Pancreas (tissue), 10 donors: ENCODE measurements around the gene SLC16A10. TPM values are rescaled to one million over a fixed set of nuclear protein-coding genes. Genes with fewer than 3 reads are reported as not detected.
"Not testable (repeated sequence)": the region's sequence is repeated elsewhere in the genome, so short reads cannot be mapped to it uniquely, and the experiment has no call there.

ENCODE experiments used
- ATAC-seq, 4 donors: fragments of 200-7000 bp; cut with Tn5 transposase; one replicate each; pipeline versions ENCODE4 v1.8.0 to v1.9.1; 2020; ENCODE audit warnings: mild to moderate bottlenecking in 4 of 4, moderate library complexity in 4 of 4
- DNase-seq, 6 donors: peaks; one replicate each; pipeline ENCODE4 v3.0.0-alpha.2; 2020
- FAIRE-seq: peaks from 2 replicates; lab custom pipeline; 2012; peaks lifted over from hg19 to GRCh38; lab: Jason Lieb, UNC
- H3K27ac ChIP-seq, 4 donors: fragments of 200-600 bp; sonication (generic); 1 replicate in 3 of 4; 2 replicates in 1 of 4; pipeline versions ENCODE4 v1.5.0 to v1.8.0; 2020
- H3K27me3 ChIP-seq, 4 donors: fragments of 200-600 bp; one replicate each; pipeline ENCODE4 v1.8.0; 2021
- H3K36me3 ChIP-seq, 3 donors: fragments of 200-600 bp; sonication (generic) in 1 of 3; one replicate each; pipeline versions ENCODE4 v1.5.0 to v1.8.0; 2020 to 2021
- H3K4me1 ChIP-seq, 3 donors: fragments of 200-600 bp; one replicate each; pipeline ENCODE4 v1.8.0; 2021
- H3K4me3 ChIP-seq, 4 donors: fragments of 200-600 bp; sonication (generic) in 2 of 4; one replicate each; pipeline versions ENCODE4 v1.5.0 to v1.8.0; 2020 to 2021
- H3K9me3 ChIP-seq, 4 donors: fragments of 200-600 bp; one replicate each; pipeline ENCODE4 v1.8.0; 2021
- CTCF ChIP-seq, 4 donors: fragments of 200-600 bp; sonication (generic) in 3 of 4; IDR thresholded peaks; one replicate each; pipeline versions ENCODE4 v1.5.0 to v1.8.0; 2021; ENCODE audit warnings: antibody characterized with exemption in 4 of 4
- WGBS, 2 donors: extraction: QIAGEN DNeasy Blood & Tissue Kit; methylation state at CpG; one replicate each; pipeline ENCODE4 v1.1.7; 2013; 5-methylcytosine and 5-hydroxymethylcytosine counted together
- intact Hi-C, 3 donors: fragments of 100-400 bp; cut with DNase I; formaldehyde crosslinking; loops; one replicate each; pipeline versions ENCODE4 v1.11.1 to v1.14.2; 2022
- polyA plus RNA-seq, 2 donors: library from polyadenylated mRNA; stranded (reverse); fragments of 200-250 nt; gene quantifications; one replicate each; pipeline ENCODE4 v1.2.3, GENCODE V29; 2013
- total RNA-seq, 6 donors: library from RNA; stranded (reverse); fragmentation: NEBNext Ultra II Directional in 4 of 6; extraction: Animal tissue kit (Norgen Biotek cat#: 25700) in 4 of 6; gene quantifications; one replicate each; pipeline versions ENCODE4 v1.2.1 to v1.2.4, GENCODE V29; 2021 to 2023
- donor health status: healthy with polysubstance abuse.
- donor health status: DM: no; HTN: no; CAD: no; lungs with moderate emphysema.
- donor health status: DM: no; HTN: no; CAD: no.
- donor health status: control.
- donor health status: control.
- donor health status: Bipolar disorder and iron deficiency.
- donor health status: DM: yes; HTN: yes; CAD: no.
- donor health status: DM: no; HTN: no; CAD: no.
- donor health status: DM: no; HTN: no; CAD: no.
- donor health status: DM: yes; HTN: yes; CAD: no.

SLC16A10 gene
- total and polyA plus RNA-seq, 8 donors: 5.1 to 48.8 (median 30.0) TPM

GRCh38 chr6:111050261-111051023, 36.9 kb upstream of the SLC16A10 start:
- intact Hi-C loops: loop anchor here in 1 of 3 donors (10.0 kb wide), 1 partner anchor 154 kb away; no protein-coding TSS in a partner anchor
- WGBS, 2 donors: 73 to 74% methylated on average over 2 of the region's 2 CpGs
- FAIRE-seq (no peak), DNase-seq (no peak), ATAC-seq (no peak)
- no peak for TF ChIP-seq CTCF (IDR thresholded peaks at IDR 0.05)
- Histone ChIP-seq H3K9me3 (no peaks in the 10 kb centered on the region), H3K27me3 (no peaks in the 10 kb centered on the region), H3K27ac (no peak overlapping the region), H3K4me3 (no peak overlapping the region), H3K36me3 (no peaks in the 10 kb centered on the region), H3K4me1 (no peaks in the 10 kb centered on the region)

GRCh38 chr6:111052171-111052570, 35.1 kb upstream of the SLC16A10 start:
- no peak overlapping the region for H3K27ac ChIP-seq
- H3K27me3 ChIP-seq: no peaks in the 10 kb centered on the region
- WGBS, 2 donors: 62 to 68% methylated on average over 3 of the region's 3 CpGs

GRCh38 chr6:111057074-111057752, 30.1 kb upstream of the SLC16A10 start:
- FAIRE-seq (no peak), ATAC-seq (peak; percentile 85 to 99 (median 96)), DNase-seq (peak in 2 of 6 donors; percentile 31 to 38)
- no peak overlapping the region for H3K27ac ChIP-seq
- H3K4me3 ChIP-seq: no peak overlapping the region
- no peaks in the 10 kb centered on the region for H3K9me3 ChIP-seq
- peak; percentile 49 to 82 (median 58) for TF ChIP-seq CTCF (IDR thresholded peaks at IDR 0.05)
- 38 to 40% methylated on average over 12 of the region's 12 CpGs for WGBS, 2 donors
- H3K4me1 ChIP-seq: no peaks in the 10 kb centered on the region
- no peaks in the 10 kb centered on the region for H3K27me3 ChIP-seq
- no peaks in the 10 kb centered on the region for H3K36me3 ChIP-seq
- intact Hi-C loops: loop anchor here in 2 of 3 donors (5.0 to 10.0 kb wide), 2 partner anchors 148 to 150 kb away; no protein-coding TSS in a partner anchor

More at GRCh38 chr6:111052171-111052570, 35.1 kb upstream of the SLC16A10 start:
- intact Hi-C loops: loop anchor here in 1 of 3 donors (10.0 kb wide), 1 partner anchor 153 kb away; no protein-coding TSS in a partner anchor
- no peaks in the 10 kb centered on the region for H3K9me3 ChIP-seq
- ATAC-seq (no peak), FAIRE-seq (no peak), DNase-seq (no peak)
- H3K4me1 ChIP-seq: no peaks in the 10 kb centered on the region
- no peak overlapping the region for H3K4me3 ChIP-seq
- H3K36me3 ChIP-seq: no peaks in the 10 kb centered on the region
- no peak for TF ChIP-seq CTCF (IDR thresholded peaks at IDR 0.05)

GRCh38 chr6:111061508-111061907, 25.8 kb upstream of the SLC16A10 start:
- Histone ChIP-seq H3K4me3 (no peak overlapping the region), H3K27me3 (no peaks in the 10 kb centered on the region), H3K36me3 (no peaks in the 10 kb centered on the region), H3K4me1 (no peaks in the 10 kb centered on the region), H3K27ac (no peak overlapping the region), H3K9me3 (no peaks in the 10 kb centered on the region)
- intact Hi-C loops: no loop called here
- ATAC-seq (no peak), DNase-seq (no peak), FAIRE-seq (no peak)
- no peak for TF ChIP-seq CTCF (IDR thresholded peaks at IDR 0.05)
- WGBS, 2 donors: 79 to 83% methylated on average over 5 of the region's 5 CpGs

GRCh38 chr6:111061985-111062384, 25.3 kb upstream of the SLC16A10 start:
- H3K4me1 ChIP-seq, DNase-seq, FAIRE-seq, intact Hi-C loops, ATAC-seq, H3K36me3 ChIP-seq, H3K9me3 ChIP-seq, H3K27me3 ChIP-seq, H3K27ac ChIP-seq, H3K4me3 ChIP-seq: not testable (repeated sequence)
- 95 to 100% methylated on average over 5 of the region's 5 CpGs for WGBS, 2 donors

GRCh38 chr6:111062860-111063259, 24.4 kb upstream of the SLC16A10 start:
- H3K4me3 ChIP-seq, H3K27me3 ChIP-seq, H3K27ac ChIP-seq, H3K4me1 ChIP-seq, DNase-seq, ATAC-seq, H3K9me3 ChIP-seq, intact Hi-C loops, H3K36me3 ChIP-seq, FAIRE-seq: not testable (repeated sequence)
- WGBS, 2 donors: 80% methylated on average over 5 of the region's 5 CpGs
